HepG2 (cell line): ENCODE data around the gene SRSF2. TPM values are rescaled to one million over a fixed set of nuclear protein-coding genes. Genes with fewer than 3 reads are reported as not detected.
A peak's percentile ranks its signal among the peaks of the same experiment; 100 is the strongest.

Experiments
- AFF4 ChIP-seq: sonication (generic); formaldehyde crosslinking; IDR thresholded peaks from 2 replicates; pipeline ENCODE4 v1.4.0; 2020; ENCODE audit warnings: missing genetic modification reagents
- FIP1L1 ChIP-seq: fragments of 200-400 bp; formaldehyde crosslinking; IDR thresholded peaks from 2 replicates; pipeline ENCODE4 v1.6.1; 2018; ENCODE audit warnings: low read depth, mild to moderate bottlenecking, low read length, moderate library complexity, borderline replicate concordance; ENCODE audit not compliant: insufficient read depth
- IKZF4 ChIP-seq: sonication (generic); formaldehyde crosslinking; IDR thresholded peaks from 2 replicates; pipeline ENCODE4 v1.5.1; 2020; ENCODE audit warnings: borderline replicate concordance, mild to moderate bottlenecking, low read depth, missing genetic modification reagents; ENCODE audit errors: not compliant biosample characterization
- SALL2 ChIP-seq: sonication (generic); formaldehyde crosslinking; IDR thresholded peaks from 2 replicates; pipeline ENCODE4 v1.8.1; 2023; ENCODE audit warnings: mild to moderate bottlenecking, missing genetic modification reagents, inconsistent platforms
- SYNCRIP ChIP-seq: fragments of 200-400 bp; formaldehyde crosslinking; IDR thresholded peaks from 2 replicates; pipeline ENCODE4 v1.6.1; 2018; ENCODE audit warnings: mild to moderate bottlenecking, low read depth, low read length; ENCODE audit not compliant: insufficient read depth
- ZBED4 ChIP-seq: sonication (generic); formaldehyde crosslinking; IDR thresholded peaks from 2 replicates; pipeline ENCODE4 v1.4.0; 2020; ENCODE audit warnings: missing genetic modification reagents, borderline replicate concordance
- ZBTB7A ChIP-seq: sonication (generic); formaldehyde crosslinking; IDR thresholded peaks from 2 replicates; pipeline ENCODE4 v1.8.0; 2022; ENCODE audit warnings: mild to moderate bottlenecking, missing genetic modification reagents
- ZBTB8A ChIP-seq: sonication (generic); formaldehyde crosslinking; IDR thresholded peaks from 2 replicates; pipeline ENCODE4 v1.4.0; 2020; ENCODE audit warnings: mild to moderate bottlenecking, low read depth, missing genetic modification reagents, borderline replicate concordance
- ZMYM2 ChIP-seq: sonication (generic); formaldehyde crosslinking; IDR thresholded peaks from 2 replicates; pipeline ENCODE4 v1.8.0; 2022; ENCODE audit warnings: mild to moderate bottlenecking, missing genetic modification reagents
- ZNF343 ChIP-seq: sonication (generic); formaldehyde crosslinking; IDR thresholded peaks from 2 replicates; pipeline ENCODE4 v1.4.0; 2020; ENCODE audit warnings: mild to moderate bottlenecking, missing genetic modification reagents
- ZNF670 ChIP-seq: sonication (generic); formaldehyde crosslinking; IDR thresholded peaks from 2 replicates; pipeline ENCODE4 v1.8.0; 2022; ENCODE audit warnings: mild to moderate bottlenecking, missing genetic modification reagents, borderline replicate concordance
- ZUFSP ChIP-seq: sonication (generic); formaldehyde crosslinking; IDR thresholded peaks from 2 replicates; pipeline ENCODE4 v1.9.0; 2021; ENCODE audit warnings: missing genetic modification reagents, mild to moderate bottlenecking, borderline replicate concordance
- polyA plus RNA-seq, 8 experiments: library from polyadenylated mRNA; depleted of rRNA in 3 of 8; stranded (reverse) in 7 of 8; unstranded in 1 of 8; fragments of >200 nt; fragmentation: Illumina TruSeq in 4 of 8; extraction: Trizol in 4 of 8; gene quantifications; 2 replicates each; pipeline versions ENCODE4 v1.2.1 to v1.2.3, GENCODE V29; 2011 to 2016; ENCODE audit warnings: low read depth in 4 of 8, missing spikeins in 1 of 8, mixed read lengths in 1 of 8; ENCODE audit not compliant: insufficient read depth in 1 of 8
- total RNA-seq, 5 experiments: library from RNA; depleted of rRNA; stranded (reverse); fragments of >200 nt; fragmentation: Illumina TruSeq; extraction: Trizol; gene quantifications; 2 replicates each; pipeline ENCODE4 v1.2.3, GENCODE V29; 2016; ENCODE audit warnings: low read depth in 1 of 5
- TF ChIP-seq, protein P1 (sequence below): sonication (generic); formaldehyde crosslinking; IDR thresholded peaks from 2 replicates; pipeline ENCODE4 v1.5.0; 2020; ENCODE audit warnings: mild to moderate bottlenecking, missing genetic modification reagents

SRSF2 gene
- total and polyA plus RNA-seq, 2 of the 13 experiments (the other 11 are each of a cell fraction or from before 2014, with no cell fraction given), result 306 to 319 TPM

GRCh38 chr17:76726776-76727718 is 10.1 kb downstream of the SRSF2 start, which contains the start of gene METTL23 (continued):
- TF ChIP-seq, protein P1, sequence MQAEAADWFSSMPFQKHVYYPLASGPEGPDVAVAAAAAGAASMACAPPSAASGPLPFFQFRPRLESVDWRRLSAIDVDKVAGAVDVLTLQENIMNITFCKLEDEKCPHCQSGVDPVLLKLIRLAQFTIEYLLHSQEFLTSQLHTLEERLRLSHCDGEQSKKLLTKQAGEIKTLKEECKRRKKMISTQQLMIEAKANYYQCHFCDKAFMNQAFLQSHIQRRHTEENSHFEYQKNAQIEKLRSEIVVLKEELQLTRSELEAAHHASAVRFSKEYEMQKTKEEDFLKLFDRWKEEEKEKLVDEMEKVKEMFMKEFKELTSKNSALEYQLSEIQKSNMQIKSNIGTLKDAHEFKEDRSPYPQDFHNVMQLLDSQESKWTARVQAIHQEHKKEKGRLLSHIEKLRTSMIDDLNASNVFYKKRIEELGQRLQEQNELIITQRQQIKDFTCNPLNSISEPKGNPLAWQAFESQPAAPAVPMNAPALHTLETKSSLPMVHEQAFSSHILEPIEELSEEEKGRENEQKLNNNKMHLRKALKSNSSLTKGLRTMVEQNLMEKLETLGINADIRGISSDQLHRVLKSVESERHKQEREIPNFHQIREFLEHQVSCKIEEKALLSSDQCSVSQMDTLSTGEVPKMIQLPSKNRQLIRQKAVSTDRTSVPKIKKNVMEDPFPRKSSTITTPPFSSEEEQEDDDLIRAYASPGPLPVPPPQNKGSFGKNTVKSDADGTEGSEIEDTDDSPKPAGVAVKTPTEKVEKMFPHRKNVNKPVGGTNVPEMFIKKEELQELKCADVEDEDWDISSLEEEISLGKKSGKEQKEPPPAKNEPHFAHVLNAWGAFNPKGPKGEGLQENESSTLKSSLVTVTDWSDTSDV (CRISPR knock-in tag), result no peak
- no peak for TF ChIP-seq ZUFSP (CRISPR knock-in tag)
- no peak for TF ChIP-seq ZBTB7A (CRISPR knock-in tag)
- peak; percentile 71; the same call in 1 of the 2 replicates for TF ChIP-seq ZMYM2 (CRISPR knock-in tag)
- TF ChIP-seq ZBTB8A (CRISPR knock-in tag), result peak; percentile 20; the same call in 1 of the 2 replicates
- TF ChIP-seq ZBED4 (CRISPR knock-in tag), result peak; percentile 25; the same call in 1 of the 2 replicates
- TF ChIP-seq AFF4 (CRISPR knock-in tag), result no peak
- no peak for TF ChIP-seq SYNCRIP
- no peak for TF ChIP-seq FIP1L1
- TF ChIP-seq IKZF4 (CRISPR knock-in tag), result peak; percentile 12
- TF ChIP-seq SALL2 (CRISPR knock-in tag), result peak; percentile 84
- TF ChIP-seq ZNF670 (CRISPR knock-in tag), result peak; percentile 83
- no peak for TF ChIP-seq ZNF343
